RWPE2 (cell line): ENCODE data around the gene GIT2.

Experiments used
- ATAC-seq: fragments of 200-7000 bp; cut with Tn5 transposase; 3 replicates; pipeline ENCODE4 v1.9.1; 2021; ENCODE audit warnings: low read depth
- DNase-seq: peaks from one replicate; pipeline ENCODE4 v3.0.0-alpha.2; 2020; ENCODE audit warnings: low spot score
- H3K27ac ChIP-seq: fragments of 450-650 bp; 2 replicates; pipeline ENCODE4 v1.5.1; 2017; ENCODE audit warnings: mild to moderate bottlenecking; ENCODE audit not compliant: poor library complexity, severe bottlenecking
- H3K27me3 ChIP-seq: fragments of 250-450 bp; sonication (Bioruptor Pico); 2 replicates; pipeline ENCODE4 v1.5.1; 2021; ENCODE audit warnings: mild to moderate bottlenecking, moderate library complexity; ENCODE audit not compliant: insufficient read depth, poor library complexity, severe bottlenecking
- H3K36me3 ChIP-seq: fragments of 250-450 bp; sonication (Bioruptor Pico); 2 replicates; pipeline ENCODE4 v1.5.1; 2020; ENCODE audit warnings: low read depth, mild to moderate bottlenecking, moderate library complexity
- H3K4me1 ChIP-seq: fragments of 250-450 bp; sonication (Bioruptor Pico); 2 replicates; pipeline ENCODE4 v1.5.1; 2021; ENCODE audit warnings: mild to moderate bottlenecking, moderate library complexity; ENCODE audit not compliant: insufficient read depth, poor library complexity, severe bottlenecking
- H3K4me3 ChIP-seq: fragments of 250-450 bp; sonication (Bioruptor Pico); 2 replicates; pipeline ENCODE4 v1.5.1; 2021; ENCODE audit warnings: mild to moderate bottlenecking, moderate library complexity; ENCODE audit not compliant: severe bottlenecking
- H3K9me3 ChIP-seq: fragments of 250-450 bp; sonication (Bioruptor Pico); 2 replicates; pipeline ENCODE4 v1.5.1; 2021; ENCODE audit warnings: mild to moderate bottlenecking, moderate library complexity; ENCODE audit not compliant: severe bottlenecking
- TF ChIP-seq, protein P1 (sequence below): fragments of 450-650 bp; IDR thresholded peaks from one replicate; pipeline ENCODE4 v1.5.1; 2017; ENCODE audit warnings: mild to moderate bottlenecking, moderate library complexity; ENCODE audit not compliant: poor library complexity, severe bottlenecking

GIT2 gene

DNA sequence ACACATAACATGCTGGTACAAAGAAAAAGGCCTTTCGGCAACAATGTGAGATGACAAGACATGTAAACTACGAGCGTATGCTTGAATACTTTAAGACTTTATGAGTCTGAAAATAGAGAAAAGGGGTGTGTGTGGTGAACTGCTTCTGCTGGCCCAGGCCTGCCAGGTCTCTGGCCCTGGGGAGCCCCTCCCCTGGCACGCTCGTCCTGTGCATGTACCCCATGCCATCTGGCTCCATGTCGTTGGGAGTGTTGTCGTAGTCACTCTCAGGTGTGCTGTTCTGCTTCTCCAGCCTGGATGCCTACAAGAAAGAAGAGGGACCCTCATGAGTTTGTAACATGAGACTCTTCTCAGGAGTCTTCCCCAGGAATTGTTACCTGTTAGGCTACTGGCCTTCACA is 57.2 kb downstream of the GIT2 start:
- H3K4me1 ChIP-seq: no peaks in the 10 kb centered on the region
- ATAC-seq (no peak), DNase-seq (no peak)
- H3K4me3 ChIP-seq: no peak overlapping the region
- H3K27ac ChIP-seq: no peak overlapping the region
- peaks cover 27% of the 10 kb centered on the region for H3K36me3 ChIP-seq
- TF ChIP-seq, protein P1, sequence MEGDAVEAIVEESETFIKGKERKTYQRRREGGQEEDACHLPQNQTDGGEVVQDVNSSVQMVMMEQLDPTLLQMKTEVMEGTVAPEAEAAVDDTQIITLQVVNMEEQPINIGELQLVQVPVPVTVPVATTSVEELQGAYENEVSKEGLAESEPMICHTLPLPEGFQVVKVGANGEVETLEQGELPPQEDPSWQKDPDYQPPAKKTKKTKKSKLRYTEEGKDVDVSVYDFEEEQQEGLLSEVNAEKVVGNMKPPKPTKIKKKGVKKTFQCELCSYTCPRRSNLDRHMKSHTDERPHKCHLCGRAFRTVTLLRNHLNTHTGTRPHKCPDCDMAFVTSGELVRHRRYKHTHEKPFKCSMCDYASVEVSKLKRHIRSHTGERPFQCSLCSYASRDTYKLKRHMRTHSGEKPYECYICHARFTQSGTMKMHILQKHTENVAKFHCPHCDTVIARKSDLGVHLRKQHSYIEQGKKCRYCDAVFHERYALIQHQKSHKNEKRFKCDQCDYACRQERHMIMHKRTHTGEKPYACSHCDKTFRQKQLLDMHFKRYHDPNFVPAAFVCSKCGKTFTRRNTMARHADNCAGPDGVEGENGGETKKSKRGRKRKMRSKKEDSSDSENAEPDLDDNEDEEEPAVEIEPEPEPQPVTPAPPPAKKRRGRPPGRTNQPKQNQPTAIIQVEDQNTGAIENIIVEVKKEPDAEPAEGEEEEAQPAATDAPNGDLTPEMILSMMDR: no peak
- no peaks in the 10 kb centered on the region for H3K27me3 ChIP-seq
- H3K9me3 ChIP-seq: no peaks in the 10 kb centered on the region

DNA sequence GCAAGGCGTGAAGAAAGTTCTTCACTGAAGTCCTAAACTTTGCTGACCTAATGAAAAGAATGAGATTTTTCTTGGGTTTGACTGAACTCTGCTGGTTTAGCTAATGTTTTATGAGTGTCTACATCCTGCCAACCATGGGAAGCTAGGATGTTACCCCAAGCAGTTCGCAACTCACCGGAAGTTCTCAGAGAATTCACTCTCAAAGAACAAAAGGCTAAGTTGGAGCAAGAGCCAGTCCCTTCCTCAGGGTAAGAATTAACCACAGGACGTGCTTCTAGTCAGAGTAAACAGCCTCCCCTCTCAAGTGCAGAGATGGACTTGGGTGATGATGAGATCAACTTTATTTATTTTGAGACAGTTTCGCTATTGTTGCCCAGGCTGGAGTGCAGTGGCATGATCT is 58.8 kb downstream of the GIT2 start:
- Histone ChIP-seq H3K9me3 (no peaks in the 10 kb centered on the region), H3K27ac (no peak overlapping the region), H3K4me3 (no peak overlapping the region), H3K4me1 (no peaks in the 10 kb centered on the region), H3K36me3 (peaks cover 43% of the 10 kb centered on the region), H3K27me3 (no peaks in the 10 kb centered on the region)
- no peak for DNase-seq
- TF ChIP-seq, protein P1: no peak
- no peak for ATAC-seq

DNA sequence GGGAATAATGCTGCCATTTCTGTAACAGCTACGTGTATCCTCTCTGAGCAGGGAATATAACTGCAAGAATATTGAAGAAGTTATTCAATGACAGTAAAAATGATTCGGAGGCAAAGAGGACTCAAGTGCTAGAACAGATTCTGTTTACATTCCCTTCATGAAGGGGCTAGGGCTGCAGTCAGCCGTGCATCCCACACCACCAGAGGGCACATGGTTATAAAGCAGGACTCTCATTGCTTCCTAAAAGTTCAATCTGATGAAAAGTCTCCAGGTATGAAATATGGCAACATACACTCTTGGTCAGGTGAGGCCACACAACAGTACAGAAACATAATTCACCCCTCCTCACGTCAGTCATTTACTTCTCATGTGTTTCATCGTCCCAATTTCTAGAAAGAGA is 62.1 kb downstream of the GIT2 start:
- Histone ChIP-seq H3K9me3 (no peaks in the 10 kb centered on the region), H3K36me3 (peaks cover 46% of the 10 kb centered on the region), H3K4me3 (no peak overlapping the region), H3K27ac (no peak overlapping the region), H3K27me3 (no peaks in the 10 kb centered on the region), H3K4me1 (no peaks in the 10 kb centered on the region)
- ATAC-seq (peak; percentile 51; the same call in 1 of the 3 replicates), DNase-seq (no peak)
- TF ChIP-seq, protein P1: peak; percentile 55

DNA sequence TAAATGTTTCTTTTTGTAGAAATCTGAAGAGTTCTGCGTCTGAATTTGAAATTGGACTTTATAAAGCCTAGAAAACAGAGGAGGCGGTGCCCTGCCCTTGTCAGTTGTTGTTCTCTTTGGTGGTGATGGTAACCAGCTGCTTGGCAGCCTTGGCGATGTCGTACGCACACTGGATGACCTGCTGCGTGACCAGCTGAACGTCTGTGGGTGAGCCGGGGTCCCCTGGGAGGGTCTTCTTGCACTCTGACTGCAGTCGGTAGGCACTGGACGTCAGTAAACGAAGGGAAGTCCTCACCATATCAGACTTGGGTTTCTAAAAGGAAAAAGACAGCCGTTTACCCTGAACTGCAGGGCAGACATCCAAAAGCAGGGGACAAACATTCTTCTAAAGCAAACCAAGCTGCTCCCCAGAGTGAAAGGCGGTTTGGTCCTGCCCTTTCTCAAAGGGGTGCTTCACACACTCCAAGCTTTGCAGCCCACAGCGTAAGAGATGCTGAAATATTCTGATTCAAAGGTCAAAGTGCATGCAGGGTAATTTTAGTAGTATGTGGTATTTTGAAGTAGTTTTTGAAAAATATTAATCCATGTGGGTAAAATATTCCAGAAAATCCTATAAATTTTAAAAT is 63.2 kb downstream of the GIT2 start:
- ATAC-seq (no peak), DNase-seq (no peak)
- no peaks in the 10 kb centered on the region for H3K9me3 ChIP-seq
- H3K4me3 ChIP-seq: no peak overlapping the region
- TF ChIP-seq, protein P1: no peak
- peaks cover 39% of the 10 kb centered on the region for H3K36me3 ChIP-seq
- no peaks in the 10 kb centered on the region for H3K4me1 ChIP-seq
- H3K27ac ChIP-seq: no peak overlapping the region
- H3K27me3 ChIP-seq: no peaks in the 10 kb centered on the region

DNA sequence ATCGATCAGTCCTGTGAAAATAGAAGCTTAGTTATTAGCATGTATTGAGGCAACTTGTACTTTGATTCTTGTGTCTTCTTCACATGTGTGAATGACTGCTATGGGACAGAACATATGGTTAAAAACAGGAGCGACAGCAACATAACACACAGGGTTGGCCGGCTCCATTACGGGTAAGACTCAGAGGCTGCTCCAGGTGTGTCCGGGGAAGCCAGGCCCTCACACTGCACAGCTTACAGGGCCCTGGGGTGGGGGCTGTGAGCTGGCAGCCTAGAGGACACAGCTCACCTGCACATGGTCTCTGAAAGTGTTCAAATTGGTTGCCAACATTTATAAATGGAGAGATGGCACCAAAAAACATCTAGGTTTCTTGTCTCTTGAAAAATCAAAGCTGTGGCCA is 65.0 kb downstream of the GIT2 start:
- Histone ChIP-seq H3K4me3 (no peak overlapping the region), H3K36me3 (peaks cover 29% of the 10 kb centered on the region), H3K27ac (no peak overlapping the region), H3K4me1 (no peaks in the 10 kb centered on the region), H3K9me3 (no peaks in the 10 kb centered on the region), H3K27me3 (no peaks in the 10 kb centered on the region)
- no peak for DNase-seq
- no peak for ATAC-seq
- TF ChIP-seq, protein P1: no peak
